Measurements from ENCODE around the gene CYP3A7. TPM values are rescaled to one million over a fixed set of nuclear protein-coding genes. Genes with fewer than 3 reads are reported as not detected.

The CYP3A7 gene
- polyA plus RNA-seq, 2 of the 4 experiments (the other 2 are of a cell fraction) = 0.14 to 0.16 TPM

DNA sequence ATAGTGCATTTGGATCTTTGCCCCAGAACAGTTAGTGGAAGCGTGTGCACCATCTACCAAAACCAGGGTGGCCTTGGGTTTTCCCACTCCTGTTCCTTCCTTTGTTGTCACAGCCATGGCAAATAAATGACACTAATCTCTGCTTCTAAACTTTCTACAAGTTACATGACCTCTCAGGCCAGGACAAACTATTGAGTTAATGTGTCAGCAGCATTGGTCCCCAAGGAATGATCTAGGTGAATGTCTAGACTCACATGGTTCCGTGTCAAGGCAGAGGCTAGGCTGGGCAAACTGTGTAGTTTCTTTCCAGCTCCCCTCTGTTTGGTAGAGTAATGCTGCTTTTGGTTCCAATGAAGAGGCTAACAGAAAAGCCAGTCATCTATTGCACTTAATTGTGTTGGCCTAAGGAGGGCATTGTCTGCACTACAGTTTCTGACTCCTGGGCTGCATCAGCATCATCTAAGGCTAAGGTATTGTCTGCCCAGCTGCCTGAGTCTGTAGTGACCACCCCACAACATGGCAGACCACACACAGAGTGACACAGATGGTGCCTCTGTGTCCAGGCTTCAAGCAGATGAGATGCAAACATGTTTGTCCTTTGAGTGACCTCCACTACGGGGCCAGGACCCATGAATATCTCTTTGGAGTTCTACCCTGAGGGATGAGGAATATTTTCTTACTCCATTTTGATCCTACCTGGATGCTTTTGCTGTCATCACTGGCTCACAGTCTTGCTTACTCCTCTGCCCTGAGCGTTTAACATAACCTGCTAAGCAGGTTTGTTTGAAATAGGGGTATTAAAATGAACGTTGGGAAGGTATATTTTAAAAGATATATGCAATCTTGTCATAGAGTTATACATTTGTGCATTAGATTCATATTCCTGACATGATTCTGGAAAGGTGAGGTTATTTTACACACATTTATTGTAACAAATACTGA, 47.3 kb upstream of the CYP3A7 start (continued):
- no peak for TF ChIP-seq CHD2 (IDR thresholded peaks at IDR 0.05; ENCODE audit: low read length, partially characterized antibody)
- no peak for TF ChIP-seq TFCP2L1 (CRISPR knock-in tag; IDR thresholded peaks at IDR 0.05)

DNA sequence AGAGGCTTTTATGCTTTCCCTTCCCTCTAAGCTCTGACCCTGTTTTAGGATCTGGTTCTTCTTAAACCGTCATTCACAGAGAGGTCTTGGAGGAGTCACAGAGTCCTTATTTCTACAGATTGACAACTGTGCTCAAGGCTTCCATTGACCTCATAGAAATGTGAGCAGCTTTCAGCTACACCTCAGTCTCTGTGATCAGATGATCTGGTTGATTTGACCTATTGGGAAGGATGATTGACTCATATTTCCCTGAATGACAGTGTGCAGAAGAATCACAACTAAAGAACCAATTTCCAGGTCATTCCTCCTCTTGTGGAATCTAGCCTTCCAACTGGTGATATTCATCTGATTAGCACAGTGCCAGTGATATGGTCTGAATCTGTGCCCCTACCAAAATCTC, 45.6 kb upstream of the CYP3A7 start:
- 56% methylated on average over 1 of the region's 1 CpG for WGBS (ENCODE audit: missing lambda C conversion rate)
- Histone ChIP-seq H3K4me3 (no peak overlapping the region), H3K9me3 (no peaks in the 10 kb centered on the region), H3K4me1 (no peaks in the 10 kb centered on the region), H3K4me2 (no peak overlapping the region), H3K27ac (no peak overlapping the region)
- ChIA-PET POLR2A (no interaction called here), CTCF (no interaction called here)
- no peak for FAIRE-seq
- no peak for DNase-seq (ENCODE audit: low read depth in 1 of 2, low spot score in 1 of 2)
- TF ChIP-seq ZC3H11A (IDR thresholded peaks at IDR 0.05) (no peak), JUN (IDR thresholded peaks at IDR 0.05) (no peak), HDAC2 (IDR thresholded peaks at IDR 0.05) (no peak), HOXA7 (CRISPR knock-in tag; IDR thresholded peaks at IDR 0.05) (no peak), NPAS2 (CRISPR knock-in tag; IDR thresholded peaks at IDR 0.05; ENCODE audit: borderline replicate concordance) (no peak), NR3C1 (IDR thresholded peaks at IDR 0.05) (no peak), HEYL (CRISPR knock-in tag; IDR thresholded peaks at IDR 0.05) (no peak), ZFP36 (IDR thresholded peaks at IDR 0.05; ENCODE audit: borderline replicate concordance, partially characterized antibody) (no peak), RNF2 (IDR thresholded peaks at IDR 0.05; ENCODE audit: borderline replicate concordance, low read depth) (no peak), TP53 (CRISPR knock-in tag; IDR thresholded peaks at IDR 0.05) (no peak), PHF8 (IDR thresholded peaks at IDR 0.05; ENCODE audit: borderline replicate concordance, low read depth) (no peak), SREBF2 (IDR thresholded peaks at IDR 0.05) (no peak)
- TF ChIP-seq, protein P1, sequence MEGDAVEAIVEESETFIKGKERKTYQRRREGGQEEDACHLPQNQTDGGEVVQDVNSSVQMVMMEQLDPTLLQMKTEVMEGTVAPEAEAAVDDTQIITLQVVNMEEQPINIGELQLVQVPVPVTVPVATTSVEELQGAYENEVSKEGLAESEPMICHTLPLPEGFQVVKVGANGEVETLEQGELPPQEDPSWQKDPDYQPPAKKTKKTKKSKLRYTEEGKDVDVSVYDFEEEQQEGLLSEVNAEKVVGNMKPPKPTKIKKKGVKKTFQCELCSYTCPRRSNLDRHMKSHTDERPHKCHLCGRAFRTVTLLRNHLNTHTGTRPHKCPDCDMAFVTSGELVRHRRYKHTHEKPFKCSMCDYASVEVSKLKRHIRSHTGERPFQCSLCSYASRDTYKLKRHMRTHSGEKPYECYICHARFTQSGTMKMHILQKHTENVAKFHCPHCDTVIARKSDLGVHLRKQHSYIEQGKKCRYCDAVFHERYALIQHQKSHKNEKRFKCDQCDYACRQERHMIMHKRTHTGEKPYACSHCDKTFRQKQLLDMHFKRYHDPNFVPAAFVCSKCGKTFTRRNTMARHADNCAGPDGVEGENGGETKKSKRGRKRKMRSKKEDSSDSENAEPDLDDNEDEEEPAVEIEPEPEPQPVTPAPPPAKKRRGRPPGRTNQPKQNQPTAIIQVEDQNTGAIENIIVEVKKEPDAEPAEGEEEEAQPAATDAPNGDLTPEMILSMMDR (IDR thresholded peaks at IDR 0.05) = no peak
- TF ChIP-seq, protein P2, sequence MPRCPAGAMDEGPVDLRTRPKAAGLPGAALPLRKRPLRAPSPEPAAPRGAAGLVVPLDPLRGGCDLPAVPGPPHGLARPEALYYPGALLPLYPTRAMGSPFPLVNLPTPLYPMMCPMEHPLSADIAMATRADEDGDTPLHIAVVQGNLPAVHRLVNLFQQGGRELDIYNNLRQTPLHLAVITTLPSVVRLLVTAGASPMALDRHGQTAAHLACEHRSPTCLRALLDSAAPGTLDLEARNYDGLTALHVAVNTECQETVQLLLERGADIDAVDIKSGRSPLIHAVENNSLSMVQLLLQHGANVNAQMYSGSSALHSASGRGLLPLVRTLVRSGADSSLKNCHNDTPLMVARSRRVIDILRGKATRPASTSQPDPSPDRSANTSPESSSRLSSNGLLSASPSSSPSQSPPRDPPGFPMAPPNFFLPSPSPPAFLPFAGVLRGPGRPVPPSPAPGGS (IDR thresholded peaks at IDR 0.05) = no peak
- TF ChIP-seq, protein P3, sequence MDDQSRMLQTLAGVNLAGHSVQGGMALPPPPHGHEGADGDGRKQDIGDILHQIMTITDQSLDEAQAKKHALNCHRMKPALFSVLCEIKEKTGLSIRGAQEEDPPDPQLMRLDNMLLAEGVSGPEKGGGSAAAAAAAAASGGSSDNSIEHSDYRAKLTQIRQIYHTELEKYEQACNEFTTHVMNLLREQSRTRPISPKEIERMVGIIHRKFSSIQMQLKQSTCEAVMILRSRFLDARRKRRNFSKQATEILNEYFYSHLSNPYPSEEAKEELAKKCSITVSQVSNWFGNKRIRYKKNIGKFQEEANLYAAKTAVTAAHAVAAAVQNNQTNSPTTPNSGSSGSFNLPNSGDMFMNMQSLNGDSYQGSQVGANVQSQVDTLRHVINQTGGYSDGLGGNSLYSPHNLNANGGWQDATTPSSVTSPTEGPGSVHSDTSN (IDR thresholded peaks at IDR 0.05) = no peak
- ATAC-seq = no peak

DNA sequence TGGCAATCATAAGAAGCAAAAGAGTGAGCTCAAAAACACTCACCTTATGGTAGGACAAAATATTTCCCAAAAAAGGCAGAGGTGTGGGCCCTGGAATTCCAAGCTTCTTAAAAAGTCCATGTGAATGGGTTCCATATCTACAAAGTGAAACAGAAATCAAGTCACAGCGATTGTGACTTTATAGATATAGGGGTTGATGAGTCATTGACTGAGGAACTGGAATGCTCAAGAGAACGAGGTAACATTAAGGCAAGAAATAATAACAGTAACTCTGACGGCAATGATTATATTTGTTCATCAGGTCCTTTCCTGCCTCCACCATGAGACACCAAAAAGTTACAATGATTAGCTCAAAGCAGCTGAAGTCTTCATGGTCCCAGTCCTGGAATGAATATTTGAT, 45.0 kb upstream of the CYP3A7 start:
- ATAC-seq (no peak), FAIRE-seq (no peak), DNase-seq (ENCODE audit: low read depth in 1 of 2, low spot score in 1 of 2) (no peak)
- no peak overlapping the region for H3K27ac ChIP-seq
- POLR2A ChIA-PET = no interaction called here
- WGBS (ENCODE audit: missing lambda C conversion rate) = 43% methylated on average over 3 of the region's 3 CpGs
- H3K4me1 ChIP-seq = no peaks in the 10 kb centered on the region
- H3K4me3 ChIP-seq = no peak overlapping the region
- CTCF ChIA-PET = no interaction called here
- H3K9me3 ChIP-seq = no peaks in the 10 kb centered on the region
- TF ChIP-seq GATA3 (IDR thresholded peaks at IDR 0.05; ENCODE audit: borderline replicate concordance) = no peak
- TF ChIP-seq FOSL2 (IDR thresholded peaks at IDR 0.05) = no peak
- peak; percentile 35; the same call in 1 of the 2 replicates for TF ChIP-seq FOSL2 (CRISPR knock-in tag; IDR thresholded peaks at IDR 0.05)
- H3K4me2 ChIP-seq = no peak overlapping the region

Data from A549 (cell line).